LoVo (cell line): ENCODE measurements around the gene MYO5C.
A peak's percentile ranks its signal among the peaks of the same experiment; 100 is the strongest.

Experiments
- DNase-seq: peaks from one replicate; pipeline ENCODE4 v3.0.0-alpha.2; 2016; ENCODE audit warnings: low spot score

Gene MYO5C

DNA sequence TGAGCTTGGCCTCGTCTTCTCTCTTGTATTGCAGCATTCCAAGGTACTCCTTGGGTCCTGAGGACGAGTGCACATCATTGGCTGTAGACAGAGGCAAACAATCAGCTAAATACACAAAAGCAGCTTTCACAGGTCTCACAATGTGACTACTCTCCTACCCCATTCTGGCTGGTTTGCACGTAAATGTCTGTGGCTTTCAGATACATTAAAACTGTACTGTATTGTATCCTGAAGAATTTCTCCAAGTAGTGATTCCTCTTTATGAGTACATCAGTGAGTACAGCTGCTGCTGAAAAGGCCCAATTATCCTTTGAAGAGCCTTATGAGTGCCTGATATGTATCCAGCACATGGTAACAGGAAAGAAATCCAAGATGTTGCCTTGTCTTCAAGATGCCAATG, 82.4 kb downstream of the MYO5C start:
- DNase-seq: no peak

DNA sequence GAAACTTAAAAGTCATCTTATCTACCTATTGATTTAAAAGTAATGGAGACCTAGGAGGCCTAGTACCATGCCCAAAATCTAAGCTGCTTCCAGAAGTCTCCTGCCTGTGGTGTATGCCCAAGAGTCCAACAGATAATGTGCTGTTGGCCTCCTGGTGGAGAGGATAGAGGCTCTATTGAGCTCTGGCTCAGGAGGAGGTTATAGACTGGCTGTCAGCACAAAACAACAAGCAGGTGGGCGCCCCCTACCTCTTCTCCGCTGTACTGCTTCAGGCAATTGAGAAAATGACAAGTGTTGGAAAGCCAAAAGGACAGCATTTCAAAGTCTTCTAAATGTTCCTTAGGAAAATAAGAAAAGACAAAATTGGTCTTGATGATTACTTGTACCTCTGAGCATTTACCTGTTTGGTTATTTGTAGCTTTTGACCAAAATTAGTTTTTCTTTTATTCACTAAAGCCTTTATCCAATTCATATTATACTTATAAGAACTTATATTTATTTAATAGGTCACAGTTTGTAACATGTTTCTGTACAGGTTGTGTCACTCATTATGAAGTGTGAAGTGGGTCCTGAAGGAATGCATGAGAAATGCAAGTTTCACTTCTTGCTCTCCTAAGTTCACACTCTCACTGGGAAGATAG, 87.2 kb downstream of the MYO5C start:
- DNase-seq: peak; percentile 25

DNA sequence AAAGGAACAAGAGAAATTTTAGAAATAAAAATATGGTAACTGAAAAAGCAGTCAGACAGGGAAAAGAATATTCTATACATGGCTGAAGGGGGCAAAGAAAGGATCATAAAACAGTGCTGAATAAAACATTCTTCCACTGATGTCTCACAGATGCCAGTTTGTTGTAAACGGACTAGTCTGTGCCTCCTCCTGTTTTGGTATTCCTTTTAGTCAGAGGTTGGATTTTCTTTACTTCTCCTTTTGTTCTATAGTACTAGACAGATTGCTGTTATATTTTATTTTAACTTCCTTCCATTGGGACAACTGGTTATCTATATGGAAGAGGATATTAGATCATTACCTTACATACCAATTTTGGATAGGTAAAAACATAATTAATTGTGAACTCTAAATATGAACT, 88.4 kb downstream of the MYO5C start:
- no peak for DNase-seq

DNA sequence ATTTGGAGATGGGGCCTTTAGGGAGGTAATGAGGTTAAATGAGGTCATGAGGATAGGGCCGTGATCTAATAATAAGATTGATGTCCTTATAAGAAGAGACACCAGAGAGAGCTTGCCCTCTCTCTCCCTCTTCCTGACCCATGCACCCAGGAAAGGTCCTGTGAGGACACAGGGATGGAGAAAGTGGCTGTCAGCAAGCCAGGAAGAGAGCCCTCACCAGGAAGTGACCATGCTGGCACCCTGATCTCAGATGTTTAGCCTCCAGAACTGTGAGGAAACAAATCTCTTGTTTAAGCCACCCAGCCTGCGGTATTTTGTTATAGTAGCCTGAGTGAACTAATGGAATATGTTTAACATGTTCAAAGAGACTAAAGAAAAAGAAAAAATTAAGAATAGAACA, 89.2 kb downstream of the MYO5C start:
- DNase-seq: no peak

DNA sequence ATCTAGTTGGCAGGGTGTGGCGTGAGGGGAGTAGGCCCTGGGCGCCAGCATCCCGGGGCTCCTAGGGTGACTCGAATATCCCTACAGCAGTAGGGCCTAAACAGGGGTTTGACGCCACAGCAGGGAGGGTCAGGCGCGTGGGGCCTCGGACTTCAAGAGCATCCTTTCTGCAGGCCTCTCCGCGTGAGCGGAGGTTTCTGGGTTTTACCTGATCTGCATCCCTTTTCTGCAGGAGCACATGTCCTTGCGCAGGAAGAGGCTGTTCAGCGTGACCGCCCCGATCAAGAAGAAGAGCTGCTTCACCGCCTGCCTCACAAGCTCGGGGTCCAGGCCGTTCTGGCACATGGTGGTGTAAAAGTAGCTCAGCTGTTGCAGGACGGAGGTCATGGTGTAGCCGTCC, 90.9 kb downstream of the MYO5C start:
- no peak for DNase-seq

DNA sequence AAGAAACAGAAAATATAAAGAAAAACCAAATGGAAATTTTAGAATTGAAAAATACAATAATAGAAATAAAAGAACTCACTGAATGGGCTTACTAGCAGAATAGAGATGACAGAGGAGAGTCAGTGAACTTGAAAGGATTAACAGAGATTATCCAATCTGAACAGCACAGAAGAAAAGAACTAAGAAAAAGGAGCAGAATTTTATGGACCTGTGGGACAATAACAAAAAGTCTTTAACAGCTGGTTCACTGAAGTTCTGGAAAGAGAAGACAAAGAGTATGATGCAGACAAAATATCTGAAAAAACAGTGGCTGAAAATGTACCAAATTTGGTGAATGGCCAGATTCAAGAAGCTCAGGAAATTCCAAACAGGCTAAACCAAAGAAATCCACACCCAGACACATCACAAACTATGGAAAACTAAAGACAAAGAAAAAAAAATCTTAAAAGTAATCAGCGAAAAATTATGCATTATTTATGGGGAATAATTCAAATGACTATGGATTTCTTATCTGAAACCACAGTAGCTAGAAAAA, 94.7 kb downstream of the MYO5C start:
- no peak for DNase-seq

DNA sequence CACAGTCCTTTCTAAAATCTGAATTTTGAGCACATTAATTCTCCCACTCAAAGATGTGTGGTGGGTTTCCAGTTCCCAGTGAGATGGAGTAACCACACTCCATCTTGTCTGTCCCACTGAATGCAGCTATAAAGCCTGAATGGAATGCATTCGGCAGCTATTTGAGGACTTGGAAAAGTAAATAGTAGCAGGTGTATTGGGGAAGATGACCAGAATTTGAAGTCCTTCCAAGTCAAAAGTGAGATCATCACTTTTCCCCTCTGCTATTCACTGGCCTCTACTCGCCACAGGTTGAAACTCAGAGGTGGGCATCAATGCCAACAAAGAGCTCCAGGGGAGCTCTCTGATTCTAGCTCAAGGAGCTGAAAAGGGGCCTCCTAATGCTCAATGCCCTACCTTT, 96.3 kb downstream of the MYO5C start:
- no peak for DNase-seq

DNA sequence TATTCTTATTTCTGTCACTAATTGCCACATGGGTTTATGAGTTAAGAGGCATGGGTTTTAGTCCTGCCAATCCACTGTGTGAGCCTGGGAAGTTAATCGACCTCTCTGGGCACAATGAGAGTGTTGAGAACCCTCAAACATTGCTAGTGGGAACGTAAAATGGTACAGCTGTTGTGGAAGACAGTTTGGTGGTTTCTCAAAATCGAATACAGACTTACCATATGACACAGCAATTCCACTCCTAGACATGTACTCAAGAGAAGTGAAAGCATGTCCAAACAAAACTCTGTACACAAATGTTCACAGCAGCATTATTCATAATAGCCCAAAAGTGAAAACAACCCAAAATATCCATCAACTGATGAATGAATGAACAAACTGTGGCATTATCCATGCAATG, 98.7 kb downstream of the MYO5C start:
- no peak for DNase-seq

DNA sequence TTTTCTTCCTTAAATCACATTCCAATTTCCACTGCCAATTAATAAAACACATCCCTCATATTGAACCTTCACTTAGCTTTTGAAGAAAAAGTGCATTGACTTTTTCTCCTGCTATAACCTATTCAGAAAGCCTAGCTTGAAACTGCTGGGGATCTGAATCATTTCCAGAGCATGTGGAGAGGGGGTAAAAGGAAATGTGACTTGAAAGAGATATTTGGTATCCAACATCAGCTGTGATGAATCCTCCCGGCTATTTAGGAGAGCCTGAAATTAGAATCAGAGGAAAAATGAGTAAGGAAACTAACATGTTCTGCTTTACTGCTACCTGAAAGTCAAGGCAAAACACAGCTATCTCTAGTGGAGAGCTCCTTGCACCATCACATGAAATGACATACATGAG, 101.8 kb downstream of the MYO5C start:
- no peak for DNase-seq

DNA sequence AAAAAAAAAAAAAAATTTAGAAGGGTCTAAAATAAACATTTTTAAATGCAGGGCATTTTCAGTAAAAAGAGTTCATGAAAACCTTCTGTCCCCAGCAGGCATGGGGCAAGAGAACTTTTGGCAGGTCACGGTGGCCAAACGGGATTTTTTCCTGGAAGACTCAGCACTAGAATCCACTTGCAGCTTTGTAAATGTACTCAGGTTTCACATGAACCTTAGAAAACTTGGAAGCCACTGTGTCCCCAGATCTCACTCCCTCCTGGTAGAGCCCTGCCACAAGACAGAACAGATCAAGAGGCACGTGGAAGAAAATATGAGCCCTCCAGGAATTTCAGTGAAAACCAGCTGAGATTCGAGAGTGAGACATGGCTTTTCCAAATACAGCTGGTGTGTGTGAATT, 102.3 kb downstream of the MYO5C start:
- DNase-seq: no peak

DNA sequence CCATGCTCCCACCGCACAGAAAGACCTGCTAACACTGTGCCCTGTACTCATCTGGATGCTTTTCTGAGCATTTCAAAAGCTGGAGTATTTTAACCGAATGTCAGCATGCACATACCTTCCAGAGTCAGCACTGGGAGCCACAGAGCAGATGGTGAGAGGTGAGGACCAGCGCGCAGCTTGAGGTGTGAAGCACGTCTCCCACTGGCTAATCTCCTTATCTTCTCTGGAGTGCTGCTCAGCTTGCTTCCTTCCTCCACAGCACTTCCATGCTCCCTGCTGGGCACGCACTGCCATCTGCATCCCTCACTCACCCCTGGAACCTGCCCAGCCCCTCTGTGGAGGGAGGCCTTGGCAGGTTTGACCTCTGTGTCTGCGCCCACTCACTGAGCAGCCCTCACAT, 104.4 kb downstream of the MYO5C start, which contains the start of gene GNB5:
GNB5 (minus strand) TSS at position 186 of the 400 bp plus-strand sequence. CDS start 6,716 bp downstream, outside the sequence.
- no peak for DNase-seq

DNA sequence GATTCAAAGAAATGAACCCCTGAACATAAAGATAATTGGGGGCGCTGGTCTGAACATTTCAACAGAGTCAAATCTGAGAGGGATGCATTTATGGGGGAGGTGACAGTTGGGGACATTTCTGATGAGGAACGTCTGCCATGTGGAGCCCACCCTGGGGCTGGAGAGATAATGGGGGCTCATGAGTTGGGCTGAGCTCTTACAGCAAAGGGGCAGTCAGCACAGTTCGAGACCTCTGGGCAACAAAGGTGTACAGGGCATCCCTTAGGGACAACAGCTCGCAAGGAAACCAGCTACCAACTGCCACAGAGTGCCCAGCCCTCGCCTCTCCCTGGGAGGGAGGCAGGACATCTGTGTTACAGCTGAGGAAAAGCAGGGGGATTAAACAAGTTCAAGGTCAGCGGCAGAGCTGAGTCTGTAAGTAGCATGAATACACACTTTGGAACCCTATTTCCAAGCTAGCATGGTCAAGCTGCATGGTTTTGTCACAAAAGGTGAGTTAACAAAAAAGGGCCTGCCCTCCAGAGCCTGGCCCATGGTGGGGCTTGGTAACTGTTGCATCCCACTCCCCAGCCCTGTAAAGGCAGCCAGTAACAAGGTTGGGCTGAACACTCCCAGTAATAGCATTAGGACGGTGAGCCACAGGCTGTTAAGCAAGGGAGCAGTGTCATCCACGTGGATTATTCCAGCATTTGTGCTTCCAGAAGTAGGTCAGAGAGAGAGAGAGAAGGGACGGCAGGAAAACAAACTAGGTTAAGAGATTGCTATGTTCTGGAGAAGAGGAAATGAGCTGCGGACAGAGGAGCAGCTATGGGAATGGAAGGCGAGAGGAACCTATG, 108.7 kb downstream of the MYO5C start:
- no peak for DNase-seq

DNA sequence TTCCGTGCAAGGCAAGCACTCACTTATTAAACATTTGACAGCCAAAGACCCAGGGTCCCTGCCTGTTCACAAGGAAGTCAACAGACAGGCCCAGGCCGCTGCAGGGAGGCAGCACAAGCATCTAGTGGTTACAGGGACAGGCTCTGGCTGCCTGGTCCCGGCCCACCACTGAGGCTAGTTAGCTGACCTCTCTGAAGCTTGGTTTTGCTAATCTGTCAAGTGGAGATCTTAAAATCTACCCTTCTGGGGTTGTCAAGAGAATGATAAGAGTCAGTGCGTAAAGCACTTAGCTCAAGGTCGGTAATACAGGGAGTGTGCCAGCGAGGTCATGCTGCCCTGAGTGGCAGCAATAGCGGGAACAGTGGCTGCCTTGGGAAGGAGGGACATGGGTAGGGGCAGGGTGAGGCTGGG, 110.4 kb downstream of the MYO5C start:
- no peak for DNase-seq

DNA sequence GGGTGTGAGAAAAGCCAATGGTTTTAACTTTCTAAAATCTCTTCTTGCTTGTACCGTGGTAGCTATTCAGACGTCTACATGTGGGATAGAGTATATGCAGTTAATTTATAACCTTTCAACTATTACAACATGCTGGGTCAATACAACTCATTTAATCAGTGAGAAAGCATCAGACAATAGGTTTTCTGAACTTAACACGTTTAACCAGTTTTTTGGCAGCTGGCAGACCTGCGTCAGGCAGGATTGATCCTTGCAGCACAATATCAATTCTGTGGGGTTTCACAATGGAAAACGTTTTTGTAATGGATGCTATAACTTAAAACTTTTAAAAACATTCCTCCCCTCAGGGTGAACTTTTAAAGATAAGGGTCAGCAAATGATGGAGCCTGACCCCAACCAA, 110.9 kb downstream of the MYO5C start:
- no peak for DNase-seq

DNA sequence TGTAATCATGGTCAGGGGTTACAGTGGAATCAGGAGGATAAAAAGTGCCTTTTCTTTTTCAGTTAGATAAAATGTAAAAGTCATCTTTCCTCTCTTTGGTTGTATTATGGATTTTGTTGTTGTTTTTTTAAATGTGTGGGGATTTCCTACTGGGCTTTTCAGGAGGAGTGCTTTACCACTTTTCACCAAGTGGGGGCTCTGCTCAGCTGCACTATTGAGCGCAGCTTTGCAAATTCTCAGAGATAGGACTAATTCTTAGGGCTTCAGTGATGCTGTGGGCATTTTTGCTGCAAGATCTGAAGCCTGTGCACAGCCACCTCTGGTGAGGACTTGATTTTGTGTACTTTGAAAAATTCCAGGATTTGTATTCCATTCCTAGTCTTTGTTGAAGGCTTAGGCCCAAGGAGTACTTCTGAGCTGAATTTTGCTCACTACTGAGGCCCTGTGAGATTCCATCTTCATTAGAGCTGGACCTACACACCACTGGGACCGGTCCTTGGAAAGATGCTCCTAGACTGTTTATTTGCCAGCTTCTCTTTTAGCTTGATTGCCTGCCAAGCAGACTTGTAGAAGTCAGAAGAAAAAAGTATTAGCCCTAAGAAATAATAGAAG, 111.9 kb downstream of the MYO5C start:
- DNase-seq: peak; percentile 31

DNA sequence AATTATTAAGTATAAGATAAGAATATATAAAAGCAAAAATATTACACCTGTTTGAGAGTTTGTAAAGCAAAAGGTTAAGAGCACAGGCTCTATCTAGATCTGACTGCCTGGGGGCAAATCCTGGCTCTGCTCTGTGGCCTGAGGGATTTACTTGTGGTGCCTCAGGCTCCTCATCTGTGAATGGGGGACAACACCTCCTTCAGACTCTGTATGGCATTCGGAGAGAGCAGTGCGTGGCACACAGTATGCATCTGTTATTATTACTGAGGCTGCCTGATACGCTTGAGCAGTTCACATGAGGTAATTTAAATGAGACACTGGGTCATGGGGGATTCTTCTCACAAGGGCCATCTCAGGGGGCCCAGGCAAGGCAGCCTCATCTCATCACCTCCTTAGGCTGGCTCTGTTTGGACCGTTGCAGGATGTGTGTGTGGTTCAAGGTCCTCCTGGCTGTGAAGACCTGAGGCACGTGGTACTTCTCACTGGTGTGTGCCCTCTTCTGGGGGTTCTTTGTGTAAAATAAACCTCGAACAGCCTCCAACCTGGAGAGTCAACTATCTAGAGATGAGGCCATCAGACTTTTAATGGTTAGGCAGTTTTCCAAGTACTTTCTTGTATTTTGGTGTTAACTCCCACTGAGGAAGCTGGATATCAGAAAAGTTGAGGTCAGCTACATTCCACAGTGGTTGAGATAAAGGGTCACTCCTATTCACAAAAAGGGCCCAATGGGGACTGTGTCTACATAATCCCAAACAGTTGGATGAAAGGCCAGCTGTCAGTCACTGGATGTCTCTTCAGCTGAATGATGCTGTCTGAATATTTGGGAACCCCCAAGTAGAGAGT, 113.4 kb downstream of the MYO5C start:
- no peak for DNase-seq

DNA sequence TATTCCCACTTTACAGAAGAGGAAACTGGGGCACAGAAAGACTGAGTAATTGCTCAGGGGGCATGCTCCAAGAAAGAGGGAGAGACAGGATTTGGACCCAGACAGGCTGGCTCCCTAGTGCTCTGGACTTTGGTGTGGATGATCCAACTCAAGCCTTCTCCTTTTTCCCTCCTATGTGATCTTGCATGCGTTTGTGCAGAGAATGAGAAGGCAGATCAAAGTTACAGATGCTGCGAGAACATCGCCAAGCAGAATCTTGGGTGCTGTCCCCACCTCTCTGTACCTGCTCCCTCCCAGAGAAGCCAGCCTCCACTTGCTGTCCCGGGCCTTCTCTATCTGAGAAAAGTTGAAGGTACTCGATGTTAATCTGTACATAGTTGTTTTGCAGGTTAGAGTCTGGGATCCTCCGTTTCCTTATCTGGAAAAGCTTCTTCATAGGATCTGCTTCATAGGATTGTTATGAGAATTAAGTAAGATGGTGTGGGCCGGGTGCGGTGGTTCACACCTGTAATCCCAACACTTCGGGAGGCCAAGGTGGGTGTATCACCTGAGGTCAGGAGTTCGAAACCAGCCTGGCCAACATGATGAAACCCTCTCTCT, 114.7 kb downstream of the MYO5C start:
- DNase-seq: no peak

DNA sequence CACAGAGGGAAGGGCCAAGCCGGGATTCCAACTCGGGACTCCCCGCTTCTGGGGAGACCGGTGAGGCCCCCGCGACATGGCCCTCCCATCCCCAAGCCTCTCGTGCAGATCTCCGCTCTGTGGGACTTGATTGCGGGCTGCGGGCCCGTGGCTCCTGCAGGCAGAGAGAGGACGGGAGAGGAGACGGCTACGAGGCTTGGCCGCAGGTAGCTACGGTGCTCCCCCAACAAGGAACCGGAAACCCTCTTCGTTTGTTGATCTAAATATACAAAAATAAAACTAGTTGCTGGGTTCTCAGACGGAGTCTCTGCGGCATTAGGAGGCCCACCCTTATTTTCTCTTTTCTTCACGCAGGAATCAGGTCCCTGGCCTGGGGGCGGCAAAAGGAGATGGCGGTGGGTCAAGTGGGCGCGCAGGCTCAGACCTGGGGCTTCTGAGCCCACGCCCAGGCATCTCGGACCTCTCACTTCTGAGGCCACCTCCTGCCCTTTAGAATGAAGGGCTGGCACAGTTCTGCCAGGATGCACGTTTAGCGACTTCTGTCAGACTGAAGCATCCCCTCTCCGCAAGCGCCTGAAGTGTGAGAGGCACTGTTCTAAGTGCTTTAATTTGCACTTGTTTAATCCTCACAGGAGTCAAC, 115.3 kb downstream of the MYO5C start:
- DNase-seq: no peak

DNA sequence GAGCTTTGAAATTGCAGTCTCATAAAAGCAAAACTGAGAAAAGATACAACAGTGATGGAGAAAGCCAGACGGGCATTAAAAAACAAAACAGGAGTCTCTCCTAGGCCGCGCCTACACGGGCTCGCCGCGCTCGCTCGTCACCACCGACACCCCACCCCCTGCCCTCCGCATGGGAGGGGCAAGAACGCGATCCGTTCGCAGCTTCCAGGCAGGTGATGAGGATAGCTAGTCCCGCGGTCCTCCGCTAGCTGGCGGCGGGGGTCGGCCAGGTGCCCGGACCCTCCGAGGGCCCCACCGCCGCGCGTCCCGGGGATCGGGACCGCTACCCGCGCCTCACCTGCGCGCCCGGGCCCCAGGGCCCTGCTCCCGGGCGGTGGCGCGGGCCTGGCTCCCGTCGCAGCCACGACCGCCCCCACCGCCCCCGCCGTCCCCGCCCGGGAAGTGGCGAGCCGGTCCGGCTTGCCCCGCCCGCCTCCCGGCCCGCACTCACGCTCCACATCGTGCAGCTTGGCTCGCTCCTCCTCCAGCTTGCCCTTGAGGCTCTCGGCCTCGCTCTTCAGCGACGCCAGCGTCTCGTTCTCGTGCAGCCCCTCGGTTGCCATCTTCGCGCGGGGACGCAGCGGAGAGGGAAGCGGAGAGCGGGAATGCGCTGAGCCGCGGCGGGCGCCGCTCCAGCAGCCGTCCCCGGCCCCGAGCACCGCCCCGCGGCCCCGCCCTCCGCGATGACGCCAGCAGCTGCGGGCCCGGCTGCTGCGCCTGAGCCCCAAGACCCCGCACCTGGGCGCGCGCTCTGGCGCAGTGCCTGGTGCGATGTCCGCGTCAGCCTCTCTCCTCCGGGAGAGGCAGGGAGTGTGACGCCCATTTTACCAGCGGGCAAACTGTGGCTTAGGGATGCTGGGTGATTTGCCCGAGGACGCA, 116.1 kb downstream of the MYO5C start:
- DNase-seq: peak; percentile 89

DNA sequence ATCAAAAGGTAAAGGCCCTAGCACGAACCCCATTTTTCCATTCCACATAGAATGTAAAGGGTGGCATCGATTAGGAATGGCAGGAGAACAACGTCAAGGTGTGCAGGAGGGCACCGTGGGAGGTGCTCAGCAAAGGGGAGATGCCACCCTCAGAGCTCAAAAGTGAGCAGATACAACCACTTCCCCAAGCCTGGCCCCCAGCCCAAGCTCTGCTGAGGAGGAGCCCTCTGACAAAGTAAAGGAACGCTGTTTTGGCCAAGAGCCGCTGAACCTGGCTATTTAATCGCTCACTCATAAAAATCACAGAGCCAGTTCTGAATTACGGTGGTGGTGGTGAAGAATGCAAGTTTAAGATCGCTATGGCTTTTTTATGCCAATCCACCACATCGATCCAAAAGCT, 116.8 kb downstream of the MYO5C start:
- no peak for DNase-seq
